Lower leg skin (tissue), 3 donors: Measurements from ENCODE around the gene PRKCSH.

ENCODE experiments used
- POLR2A ChIP-seq, 2 donors: fragments of 450-650 bp; IDR thresholded peaks; one replicate each; pipeline ENCODE4 v1.6.1; 2016 to 2017; ENCODE audit warnings: antibody characterized with exemption in 2 of 2, mild to moderate bottlenecking in 1 of 2, moderate library complexity in 1 of 2
- TF ChIP-seq, protein P1 (sequence below), 3 donors: fragments of 450-650 bp; IDR thresholded peaks; one replicate each; pipeline ENCODE4 v1.5.1; 2016; ENCODE audit warnings: antibody characterized with exemption in 3 of 3, mild to moderate bottlenecking in 3 of 3, moderate library complexity in 2 of 3

DNA sequence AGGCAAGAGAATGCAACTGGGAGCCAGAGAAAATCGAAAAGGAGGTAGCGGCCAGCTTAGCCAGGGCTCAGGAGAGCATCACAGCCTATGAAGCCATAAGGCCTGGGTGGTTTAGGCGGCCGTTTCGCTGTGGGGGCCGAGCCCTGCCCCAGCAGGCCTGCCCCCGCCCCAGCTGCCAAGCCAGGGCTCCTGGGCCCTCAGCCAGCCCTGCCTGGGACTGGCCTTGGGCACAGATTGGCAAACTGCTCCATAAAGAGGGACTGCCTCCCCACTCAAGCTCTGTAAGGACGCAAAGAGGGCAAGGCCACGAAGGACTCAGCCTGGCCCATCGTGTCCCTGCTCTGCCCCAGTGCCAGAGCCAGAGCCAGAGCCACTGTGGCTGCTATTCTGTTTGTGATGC lies 60.0 kb downstream of the PRKCSH start:
- TF ChIP-seq, protein P1, sequence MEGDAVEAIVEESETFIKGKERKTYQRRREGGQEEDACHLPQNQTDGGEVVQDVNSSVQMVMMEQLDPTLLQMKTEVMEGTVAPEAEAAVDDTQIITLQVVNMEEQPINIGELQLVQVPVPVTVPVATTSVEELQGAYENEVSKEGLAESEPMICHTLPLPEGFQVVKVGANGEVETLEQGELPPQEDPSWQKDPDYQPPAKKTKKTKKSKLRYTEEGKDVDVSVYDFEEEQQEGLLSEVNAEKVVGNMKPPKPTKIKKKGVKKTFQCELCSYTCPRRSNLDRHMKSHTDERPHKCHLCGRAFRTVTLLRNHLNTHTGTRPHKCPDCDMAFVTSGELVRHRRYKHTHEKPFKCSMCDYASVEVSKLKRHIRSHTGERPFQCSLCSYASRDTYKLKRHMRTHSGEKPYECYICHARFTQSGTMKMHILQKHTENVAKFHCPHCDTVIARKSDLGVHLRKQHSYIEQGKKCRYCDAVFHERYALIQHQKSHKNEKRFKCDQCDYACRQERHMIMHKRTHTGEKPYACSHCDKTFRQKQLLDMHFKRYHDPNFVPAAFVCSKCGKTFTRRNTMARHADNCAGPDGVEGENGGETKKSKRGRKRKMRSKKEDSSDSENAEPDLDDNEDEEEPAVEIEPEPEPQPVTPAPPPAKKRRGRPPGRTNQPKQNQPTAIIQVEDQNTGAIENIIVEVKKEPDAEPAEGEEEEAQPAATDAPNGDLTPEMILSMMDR (IDR thresholded peaks at IDR 0.05) = no peak
- no peak for TF ChIP-seq POLR2A (IDR thresholded peaks at IDR 0.05)
